ENCODE results near the gene MYLK3.

- TF ChIP-seq POLR2A (IDR thresholded peaks at IDR 0.05; ENCODE audit: low read depth) (no peak), CTCF (IDR thresholded peaks at IDR 0.05) (no peak), EP300 (IDR thresholded peaks at IDR 0.05) (no peak), POLR2AphosphoS5 (IDR thresholded peaks at IDR 0.05) (no peak)
These were observed 36.8 kb downstream of the MYLK3 start for GRCh38 chr16:46711106-46712058.
